Colonic mucosa (tissue), 4 donors: ENCODE data around the gene PTMA. TPM values are rescaled to one million over a fixed set of nuclear protein-coding genes. Genes with fewer than 3 reads are reported as not detected.

Experiments used
- DNase-seq: peaks from one replicate; pipeline ENCODE4 v3.0.0-alpha.2; 2020
- H3K27ac ChIP-seq: fragments of 200-600 bp; one replicate; pipeline ENCODE4 v1.8.0; 2021
- H3K27me3 ChIP-seq: fragments of 200-600 bp; one replicate; pipeline ENCODE4 v1.8.0; 2021
- H3K36me3 ChIP-seq: fragments of 200-600 bp; one replicate; pipeline ENCODE4 v1.8.0; 2021
- H3K4me1 ChIP-seq: fragments of 200-600 bp; one replicate; pipeline ENCODE4 v1.8.0; 2021; ENCODE audit warnings: mild to moderate bottlenecking
- H3K4me3 ChIP-seq: fragments of 200-600 bp; one replicate; pipeline ENCODE4 v1.8.0; 2021
- H3K9ac ChIP-seq, 2 donors: one replicate each; pipeline ENCODE4 v1.7.0; 2013; ENCODE audit warnings: control low read depth in 2 of 2, low read depth in 2 of 2, low read length in 2 of 2
- H3K9me3 ChIP-seq: fragments of 200-600 bp; one replicate; pipeline ENCODE4 v1.8.0; 2021
- intact Hi-C: fragments of 100-400 bp; cut with DNase I; formaldehyde crosslinking; loops from one replicate; pipeline ENCODE4 v1.14.1; 2022
- total RNA-seq, 2 donors: library from RNA; stranded (reverse); fragmentation: NEBNext Ultra II Directional in 1 of 2; extraction: Animal tissue kit (Norgen Biotek cat#: 25700) in 1 of 2; gene quantifications; one replicate each; pipeline ENCODE4 v1.2.1, GENCODE V29; 2021
- TF ChIP-seq, protein P1 (sequence below): fragments of 200-600 bp; IDR thresholded peaks from one replicate; pipeline ENCODE4 v1.8.0; 2022; ENCODE audit warnings: antibody characterized with exemption, mild to moderate bottlenecking
- donor health status: healthy.
- donor health status: DM: no; HTN: no; CAD: no.
- donor health status: DM: no; HTN: no; CAD: no.

PTMA gene
- total RNA-seq, 2 donors from 2014 or later, result 1,195 to 1,836 TPM

DNA sequence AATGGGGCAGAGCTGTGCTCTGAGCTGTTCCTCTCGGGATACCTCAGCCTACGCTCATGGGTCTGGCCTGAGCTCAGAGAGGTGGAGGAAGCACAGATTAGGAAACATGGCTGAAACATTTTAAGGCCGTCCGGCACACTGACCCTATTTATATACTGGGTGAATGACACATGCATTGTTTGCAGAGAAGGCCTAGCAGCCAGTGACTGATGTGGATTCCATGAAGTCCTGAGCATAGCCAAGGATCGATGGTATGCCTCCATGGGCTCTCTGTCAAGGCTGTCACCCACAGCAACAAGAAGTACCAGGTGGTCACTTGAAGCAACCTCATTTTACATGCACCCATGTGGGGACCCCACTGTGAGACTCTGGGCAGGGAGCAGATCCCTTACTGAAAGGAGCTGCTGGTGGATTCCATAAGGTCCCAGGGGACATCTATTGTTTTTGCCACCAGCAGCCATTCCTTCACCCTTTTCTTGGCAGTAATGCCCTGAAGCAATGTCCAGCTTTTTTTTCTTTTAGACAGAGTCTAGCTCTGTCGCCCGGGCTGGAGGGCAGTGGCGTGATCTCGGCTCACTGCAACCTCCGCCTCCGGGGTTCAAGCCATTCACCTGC lies 8.4 kb downstream of the PTMA start:
- peaks cover 7% of the 10 kb centered on the region for H3K36me3 ChIP-seq
- no peaks in the 10 kb centered on the region for H3K27me3 ChIP-seq
- peaks cover 9% of the 10 kb centered on the region for H3K4me1 ChIP-seq
- no peak overlapping the region for H3K27ac ChIP-seq
- no peak for DNase-seq
- intact Hi-C loops, result loop anchor here (10.0 kb wide), 1 partner anchor 152 kb away; no protein-coding TSS in a partner anchor
- TF ChIP-seq, protein P1, sequence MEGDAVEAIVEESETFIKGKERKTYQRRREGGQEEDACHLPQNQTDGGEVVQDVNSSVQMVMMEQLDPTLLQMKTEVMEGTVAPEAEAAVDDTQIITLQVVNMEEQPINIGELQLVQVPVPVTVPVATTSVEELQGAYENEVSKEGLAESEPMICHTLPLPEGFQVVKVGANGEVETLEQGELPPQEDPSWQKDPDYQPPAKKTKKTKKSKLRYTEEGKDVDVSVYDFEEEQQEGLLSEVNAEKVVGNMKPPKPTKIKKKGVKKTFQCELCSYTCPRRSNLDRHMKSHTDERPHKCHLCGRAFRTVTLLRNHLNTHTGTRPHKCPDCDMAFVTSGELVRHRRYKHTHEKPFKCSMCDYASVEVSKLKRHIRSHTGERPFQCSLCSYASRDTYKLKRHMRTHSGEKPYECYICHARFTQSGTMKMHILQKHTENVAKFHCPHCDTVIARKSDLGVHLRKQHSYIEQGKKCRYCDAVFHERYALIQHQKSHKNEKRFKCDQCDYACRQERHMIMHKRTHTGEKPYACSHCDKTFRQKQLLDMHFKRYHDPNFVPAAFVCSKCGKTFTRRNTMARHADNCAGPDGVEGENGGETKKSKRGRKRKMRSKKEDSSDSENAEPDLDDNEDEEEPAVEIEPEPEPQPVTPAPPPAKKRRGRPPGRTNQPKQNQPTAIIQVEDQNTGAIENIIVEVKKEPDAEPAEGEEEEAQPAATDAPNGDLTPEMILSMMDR, result no peak
- no peak overlapping the region for H3K4me3 ChIP-seq
- H3K9me3 ChIP-seq, result no peaks in the 10 kb centered on the region
- no peak overlapping the region for H3K9ac ChIP-seq

DNA sequence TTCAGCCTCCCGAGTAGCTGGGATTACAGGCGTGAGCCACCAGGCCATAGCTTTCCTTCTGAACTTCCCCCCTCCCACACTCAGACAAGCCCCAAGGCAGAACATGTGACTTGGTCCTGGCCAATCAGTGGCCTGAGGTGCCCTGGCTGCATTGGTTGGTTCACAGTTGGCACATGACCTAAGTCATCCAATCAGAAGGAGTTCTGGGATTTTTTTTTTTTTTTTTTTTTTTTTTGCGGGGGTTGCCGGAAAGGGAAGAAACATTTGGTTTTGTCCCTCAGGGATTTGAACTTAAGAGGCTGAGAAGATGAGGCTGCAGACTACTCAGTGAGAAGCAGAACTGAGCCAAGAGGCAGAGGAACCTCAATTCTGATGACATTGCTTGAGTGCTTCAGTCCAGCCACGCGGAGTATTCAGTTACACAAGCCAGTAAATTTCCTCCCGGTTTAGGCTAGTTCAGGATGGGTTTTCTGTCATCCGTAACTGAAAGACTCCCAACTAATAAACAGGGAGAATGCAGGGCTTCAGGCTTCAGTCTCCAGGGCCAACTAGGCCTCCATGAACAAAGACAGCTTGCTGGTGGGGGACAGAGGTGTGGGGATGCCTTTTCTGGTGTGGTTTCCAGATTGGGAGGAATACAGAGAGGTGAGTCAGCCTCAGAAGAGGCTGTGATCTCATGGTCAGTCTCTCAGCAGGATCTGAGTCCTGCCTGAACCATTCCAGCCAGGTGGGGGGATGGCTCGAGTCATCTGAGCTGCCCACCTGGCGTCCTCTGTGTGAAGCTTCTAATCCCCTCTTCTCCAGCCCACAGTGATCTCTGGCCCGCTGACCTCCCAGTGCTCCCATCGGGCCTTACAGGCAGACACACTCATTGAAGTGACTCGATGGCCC lies 9.2 kb downstream of the PTMA start:
- Histone ChIP-seq H3K4me1 (peaks cover 1% of the 10 kb centered on the region), H3K27ac (no peak overlapping the region), H3K27me3 (no peaks in the 10 kb centered on the region), H3K9me3 (no peaks in the 10 kb centered on the region), H3K9ac (no peak overlapping the region), H3K4me3 (no peak overlapping the region), H3K36me3 (peaks cover under 1% of the 10 kb centered on the region)
- TF ChIP-seq, protein P1, result no peak
- intact Hi-C loops, result loop anchor here (10.0 kb wide), 1 partner anchor 153 kb away; no protein-coding TSS in a partner anchor
- DNase-seq, result no peak

DNA sequence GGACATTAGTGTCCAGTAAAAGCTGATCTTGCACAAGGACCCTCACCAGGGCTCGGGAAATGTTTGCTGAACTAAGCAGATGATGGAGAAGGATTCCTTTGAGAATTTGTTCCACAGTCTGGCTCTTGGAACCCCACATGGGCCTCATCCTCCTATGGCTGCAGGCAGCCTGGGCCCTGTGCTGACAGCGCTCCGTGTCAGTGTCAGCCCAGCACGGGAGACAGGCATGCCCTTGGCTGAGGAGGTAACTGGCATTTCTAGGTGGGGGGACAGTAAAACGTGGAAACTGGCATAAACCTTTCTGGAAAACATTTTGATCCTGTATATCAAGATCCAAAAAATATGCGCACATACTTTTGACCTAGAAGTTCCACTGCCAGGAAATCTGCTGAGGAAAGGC lies 10.5 kb downstream of the PTMA start:
- intact Hi-C loops, result loop anchor here (10.0 kb wide), 1 partner anchor 154 kb away; no protein-coding TSS in a partner anchor
- H3K36me3 ChIP-seq, result no peaks in the 10 kb centered on the region
- H3K4me3 ChIP-seq, result no peak overlapping the region
- H3K9me3 ChIP-seq, result no peaks in the 10 kb centered on the region
- no peak overlapping the region for H3K9ac ChIP-seq
- TF ChIP-seq, protein P1, result no peak
- H3K27me3 ChIP-seq, result no peaks in the 10 kb centered on the region
- no peak overlapping the region for H3K27ac ChIP-seq
- H3K4me1 ChIP-seq, result no peaks in the 10 kb centered on the region
- no peak for DNase-seq

DNA sequence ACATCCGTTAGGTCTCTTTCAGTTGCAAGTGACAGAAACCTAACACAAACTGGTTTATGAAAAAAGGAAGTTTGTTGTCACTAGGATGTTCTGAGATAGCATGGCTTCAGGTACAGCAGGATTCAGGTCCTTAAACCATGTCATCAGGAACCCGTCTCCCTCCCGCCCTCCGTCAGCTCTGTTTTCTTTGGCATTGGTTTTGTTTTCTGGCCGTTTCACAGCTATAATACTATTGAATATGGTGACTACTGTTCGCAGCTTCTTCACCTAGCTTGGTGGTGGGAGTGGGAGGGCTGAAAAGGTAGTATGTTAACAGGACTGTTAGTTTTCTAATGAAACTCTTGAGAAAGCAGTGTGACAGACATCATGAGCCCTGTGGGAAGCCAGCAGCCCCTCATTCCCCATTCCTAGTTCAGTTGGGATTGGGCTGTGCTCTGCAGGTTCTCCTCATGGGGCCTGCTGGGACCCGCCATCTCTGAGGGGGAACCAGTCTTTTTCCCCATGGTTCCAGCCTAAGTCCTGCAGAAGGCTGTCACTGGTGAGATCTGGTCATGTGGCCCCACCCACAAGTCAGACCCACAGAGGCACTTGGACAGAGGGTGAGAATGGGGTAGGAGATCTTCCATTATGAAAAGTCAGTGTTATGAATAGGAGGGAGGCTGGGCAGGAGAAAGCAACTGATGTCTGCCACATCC lies 12.1 kb downstream of the PTMA start:
- Histone ChIP-seq H3K4me3 (no peak overlapping the region), H3K9me3 (no peaks in the 10 kb centered on the region), H3K27me3 (no peaks in the 10 kb centered on the region), H3K36me3 (no peaks in the 10 kb centered on the region), H3K9ac (no peak overlapping the region), H3K27ac (no peak overlapping the region), H3K4me1 (no peaks in the 10 kb centered on the region)
- DNase-seq, result no peak
- TF ChIP-seq, protein P1, result no peak
- intact Hi-C loops, result no loop called here
